Activated naive CD4-positive, alpha-beta T cell treated with anti-CD3 and anti-CD28 coated beads, Interleukin-2, amount 50 U/mL, for 16 hours (primary cell): ENCODE results near the gene DPYSL4.

Experiments used
- DNase-seq: peaks from one replicate; pipeline ENCODE4 v3.0.0-alpha.2; 2020

The DPYSL4 gene

GRCh38 chr10:132248455-132249225 lies 61.9 kb downstream of the DPYSL4 start:
- DNase-seq = peak; percentile 54

- DNase-seq = no peak
These were observed 62.5 kb downstream of the DPYSL4 start for GRCh38 chr10:132249226-132249724.

GRCh38 chr10:132249824-132250375 lies 63.2 kb downstream of the DPYSL4 start:
- no peak for DNase-seq

GRCh38 chr10:132250481-132251475 lies 64.0 kb downstream of the DPYSL4 start:
- no peak for DNase-seq

GRCh38 chr10:132251928-132252327 lies 65.2 kb downstream of the DPYSL4 start:
- no peak for DNase-seq

GRCh38 chr10:132252412-132252811 lies 65.7 kb downstream of the DPYSL4 start:
- no peak for DNase-seq

- no peak for DNase-seq
These were observed 66.4 kb downstream of the DPYSL4 start for GRCh38 chr10:132253092-132253687.

- no peak for DNase-seq
These were observed 68.1 kb downstream of the DPYSL4 start for GRCh38 chr10:132254841-132255240.
